Measurements from ENCODE around the gene LACRT. TPM values are rescaled to one million over a fixed set of nuclear protein-coding genes. Genes with fewer than 3 reads are reported as not detected.

LACRT gene
- polyA plus RNA-seq, 1 donor (not counting 4 experiments of a cell fraction or from before 2014, with no cell fraction given) = not detected

DNA sequence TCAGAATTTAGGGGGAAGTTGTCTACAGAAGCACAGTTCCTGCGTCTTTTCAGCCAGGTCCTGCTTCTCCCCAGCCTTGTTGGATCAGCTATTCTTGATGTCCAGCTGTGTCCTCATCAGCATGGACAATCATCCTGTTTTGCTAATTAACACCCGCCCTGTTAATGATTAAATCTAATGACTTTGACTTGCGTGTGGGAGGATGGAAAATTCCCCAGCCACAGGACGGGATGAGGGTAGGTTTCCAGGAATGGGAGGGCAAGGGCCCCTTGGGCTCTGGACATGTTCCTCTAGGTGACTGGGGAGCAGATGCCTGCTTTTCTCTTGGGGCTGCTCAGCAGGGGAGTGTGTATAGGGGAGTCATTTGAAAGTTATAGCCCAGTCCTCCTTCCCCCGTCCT lies 41.0 kb downstream of the LACRT start:
- H3K9me1 ChIP-seq (ENCODE audit: control insufficient read depth, extremely low read depth, insufficient read depth, low read length) = no peaks in the 10 kb centered on the region
- DNase-seq (ENCODE audit: low read depth, low spot score) (no peak), FAIRE-seq (no peak)
- TF ChIP-seq EZH2 (IDR thresholded peaks at IDR 0.05; ENCODE audit: low read length) = no peak
- TF ChIP-seq, protein P1, sequence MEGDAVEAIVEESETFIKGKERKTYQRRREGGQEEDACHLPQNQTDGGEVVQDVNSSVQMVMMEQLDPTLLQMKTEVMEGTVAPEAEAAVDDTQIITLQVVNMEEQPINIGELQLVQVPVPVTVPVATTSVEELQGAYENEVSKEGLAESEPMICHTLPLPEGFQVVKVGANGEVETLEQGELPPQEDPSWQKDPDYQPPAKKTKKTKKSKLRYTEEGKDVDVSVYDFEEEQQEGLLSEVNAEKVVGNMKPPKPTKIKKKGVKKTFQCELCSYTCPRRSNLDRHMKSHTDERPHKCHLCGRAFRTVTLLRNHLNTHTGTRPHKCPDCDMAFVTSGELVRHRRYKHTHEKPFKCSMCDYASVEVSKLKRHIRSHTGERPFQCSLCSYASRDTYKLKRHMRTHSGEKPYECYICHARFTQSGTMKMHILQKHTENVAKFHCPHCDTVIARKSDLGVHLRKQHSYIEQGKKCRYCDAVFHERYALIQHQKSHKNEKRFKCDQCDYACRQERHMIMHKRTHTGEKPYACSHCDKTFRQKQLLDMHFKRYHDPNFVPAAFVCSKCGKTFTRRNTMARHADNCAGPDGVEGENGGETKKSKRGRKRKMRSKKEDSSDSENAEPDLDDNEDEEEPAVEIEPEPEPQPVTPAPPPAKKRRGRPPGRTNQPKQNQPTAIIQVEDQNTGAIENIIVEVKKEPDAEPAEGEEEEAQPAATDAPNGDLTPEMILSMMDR (optimal IDR thresholded peaks at IDR 0.05 in 1 of 3, IDR thresholded peaks at IDR 0.05 in 1 of 3, conservative IDR thresholded peaks at IDR 0.05 in 1 of 3; ENCODE audit: extremely low read depth in 1 of 3, insufficient read depth in 2 of 3, low read length in 3 of 3) = no peak
- no peak overlapping the region for H3K4me3 ChIP-seq (ENCODE audit: control insufficient read depth in 2 of 3, extremely low read depth in 1 of 3, insufficient read depth in 2 of 3, low read depth in 1 of 3, low read length in 3 of 3)
- no peaks in the 10 kb centered on the region for H3K4me1 ChIP-seq (ENCODE audit: control insufficient read depth, extremely low read depth, insufficient read depth, low read length)
- no peak overlapping the region for H3K4me2 ChIP-seq (ENCODE audit: control insufficient read depth, extremely low read depth, insufficient read depth, low read depth, low read length)
- H3K27ac ChIP-seq (ENCODE audit: control insufficient read depth, insufficient read depth, low read length) = no peak overlapping the region
- H2AFZ ChIP-seq (ENCODE audit: control insufficient read depth, low read length) = no peak overlapping the region
- no peak overlapping the region for H3K9ac ChIP-seq (ENCODE audit: control insufficient read depth, extremely low read depth, insufficient read depth, low read length)
- H3K79me2 ChIP-seq (ENCODE audit: control insufficient read depth, insufficient read depth, low read length) = no peaks in the 10 kb centered on the region
- dilution Hi-C loops (cut with MboI; ENCODE audit: extremely low pct_ligation_motif_present, low sequenced_read_pairs) = no loop called here
- no peaks in the 10 kb centered on the region for H3K9me3 ChIP-seq (ENCODE audit: control insufficient read depth, low read depth, low read length)
- peaks cover 25% of the 10 kb centered on the region for H3K27me3 ChIP-seq (ENCODE audit: control insufficient read depth, extremely low read depth, insufficient read depth, low read length)
- H3K36me3 ChIP-seq (ENCODE audit: control insufficient read depth in 2 of 2, extremely low read depth in 1 of 2, insufficient read depth in 2 of 2, low read length in 2 of 2) = no peaks in the 10 kb centered on the region
- no peaks in the 10 kb centered on the region for H4K20me1 ChIP-seq (ENCODE audit: control insufficient read depth, extremely low read depth, insufficient read depth, low read length)

DNA sequence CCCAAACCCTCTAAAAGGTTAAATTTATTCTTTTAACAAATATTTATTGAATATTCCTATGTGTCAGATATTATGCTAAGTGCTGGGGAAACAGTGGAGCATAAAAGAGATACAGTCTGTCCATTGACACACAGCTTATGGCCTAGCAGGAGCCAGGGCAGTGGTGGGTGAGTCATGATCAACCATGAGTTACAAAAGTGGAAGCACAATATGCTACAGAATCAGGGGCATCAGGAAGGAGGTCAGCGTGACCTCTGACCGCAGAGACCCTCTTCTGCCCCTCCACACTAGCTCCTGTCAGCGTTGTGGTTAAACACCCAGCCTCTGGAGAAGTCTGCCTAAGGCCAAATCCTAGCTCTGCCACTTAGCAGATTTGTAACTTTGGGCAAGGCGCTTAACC lies 41.6 kb downstream of the LACRT start:
- H3K36me3 ChIP-seq (ENCODE audit: control insufficient read depth in 2 of 2, extremely low read depth in 1 of 2, insufficient read depth in 2 of 2, low read length in 2 of 2) = no peaks in the 10 kb centered on the region
- no peaks in the 10 kb centered on the region for H3K79me2 ChIP-seq (ENCODE audit: control insufficient read depth, insufficient read depth, low read length)
- FAIRE-seq (no peak), DNase-seq (ENCODE audit: low read depth, low spot score) (no peak)
- dilution Hi-C loops (cut with MboI; ENCODE audit: extremely low pct_ligation_motif_present, low sequenced_read_pairs) = no loop called here
- H3K27ac ChIP-seq (ENCODE audit: control insufficient read depth, insufficient read depth, low read length) = no peak overlapping the region
- H3K27me3 ChIP-seq (ENCODE audit: control insufficient read depth, extremely low read depth, insufficient read depth, low read length) = peaks cover 29% of the 10 kb centered on the region
- H3K9me3 ChIP-seq (ENCODE audit: control insufficient read depth, low read depth, low read length) = no peaks in the 10 kb centered on the region
- TF ChIP-seq EZH2 (IDR thresholded peaks at IDR 0.05; ENCODE audit: low read length) = no peak
- TF ChIP-seq, protein P1 (optimal IDR thresholded peaks at IDR 0.05 in 1 of 3, IDR thresholded peaks at IDR 0.05 in 1 of 3, conservative IDR thresholded peaks at IDR 0.05 in 1 of 3; ENCODE audit: extremely low read depth in 1 of 3, insufficient read depth in 2 of 3, low read length in 3 of 3) = no peak
- H2AFZ ChIP-seq (ENCODE audit: control insufficient read depth, low read length) = no peak overlapping the region
- no peak overlapping the region for H3K4me2 ChIP-seq (ENCODE audit: control insufficient read depth, extremely low read depth, insufficient read depth, low read depth, low read length)
- H3K4me1 ChIP-seq (ENCODE audit: control insufficient read depth, extremely low read depth, insufficient read depth, low read length) = no peaks in the 10 kb centered on the region
- no peak overlapping the region for H3K9ac ChIP-seq (ENCODE audit: control insufficient read depth, extremely low read depth, insufficient read depth, low read length)
- H4K20me1 ChIP-seq (ENCODE audit: control insufficient read depth, extremely low read depth, insufficient read depth, low read length) = no peaks in the 10 kb centered on the region
- no peak overlapping the region for H3K4me3 ChIP-seq (ENCODE audit: control insufficient read depth in 2 of 3, extremely low read depth in 1 of 3, insufficient read depth in 2 of 3, low read depth in 1 of 3, low read length in 3 of 3)
- no peaks in the 10 kb centered on the region for H3K9me1 ChIP-seq (ENCODE audit: control insufficient read depth, extremely low read depth, insufficient read depth, low read length)

Data from keratinocyte (primary cell).